Stimulated activated CD8-positive, alpha-beta memory T cell treated with anti-CD3 and anti-CD28 coated beads, Interleukin-7, amount 100 ng/mL, for 4 hours (primary cell): Measurements from ENCODE around the gene ZNF554.

Experiments
- DNase-seq, 2 donors: peaks; one replicate each; pipeline ENCODE4 v3.0.0-alpha.2; 2020; ENCODE audit warnings: low read depth in 2 of 2

The ZNF554 gene

DNA sequence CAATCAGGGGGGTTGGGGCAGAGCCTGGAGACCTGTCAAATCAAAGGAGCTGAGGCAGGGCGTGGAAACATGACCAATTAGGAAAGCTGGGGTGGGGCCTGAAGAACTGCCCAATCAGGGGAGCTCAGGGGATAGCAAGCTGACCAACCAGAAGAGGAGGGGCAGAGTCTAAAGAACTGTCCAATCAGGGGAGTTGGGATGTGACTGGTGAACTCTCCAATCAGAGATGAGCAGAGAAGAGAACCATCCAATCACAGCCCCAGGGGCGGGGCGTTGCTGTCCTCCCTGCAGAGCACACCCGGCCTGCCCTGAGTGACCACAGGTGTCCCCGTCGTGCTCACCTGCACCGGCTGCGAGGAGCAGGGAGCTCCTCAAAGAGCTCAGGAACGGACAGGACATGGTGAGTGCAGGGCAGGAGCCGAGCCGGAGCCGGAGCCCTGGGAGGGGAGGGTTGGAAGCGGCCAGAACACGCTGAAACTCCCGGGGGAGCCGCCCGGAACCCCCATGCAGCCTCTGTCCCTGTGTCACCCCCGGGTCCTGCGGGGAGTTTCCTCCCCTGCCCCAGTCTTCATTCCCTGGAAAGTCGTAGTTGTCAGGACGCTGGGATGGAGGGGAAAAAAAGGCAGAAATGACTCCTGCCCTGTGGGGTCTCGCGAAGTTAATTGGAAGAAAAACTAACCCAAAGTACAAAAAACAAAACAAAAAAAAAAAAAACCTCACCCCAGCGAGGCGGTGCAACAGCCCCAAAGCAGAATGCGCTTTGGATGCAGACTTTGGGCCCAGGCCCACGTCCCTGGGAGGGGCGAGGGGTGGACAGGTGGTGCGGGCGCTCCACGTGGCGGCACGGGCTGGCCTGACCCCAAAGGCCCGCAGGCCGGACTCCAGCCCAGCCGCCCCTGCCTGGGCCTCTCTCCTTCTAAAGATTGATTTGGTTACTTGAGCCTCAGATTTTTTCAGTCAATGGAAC lies 47.6 kb downstream of the ZNF554 start, which contains the start of gene ZNF556:
ZNF556 (plus strand) TSS at position 311 of the 967 bp plus-strand sequence; CDS start at position 398, 87 bp downstream.
- no peak for DNase-seq

DNA sequence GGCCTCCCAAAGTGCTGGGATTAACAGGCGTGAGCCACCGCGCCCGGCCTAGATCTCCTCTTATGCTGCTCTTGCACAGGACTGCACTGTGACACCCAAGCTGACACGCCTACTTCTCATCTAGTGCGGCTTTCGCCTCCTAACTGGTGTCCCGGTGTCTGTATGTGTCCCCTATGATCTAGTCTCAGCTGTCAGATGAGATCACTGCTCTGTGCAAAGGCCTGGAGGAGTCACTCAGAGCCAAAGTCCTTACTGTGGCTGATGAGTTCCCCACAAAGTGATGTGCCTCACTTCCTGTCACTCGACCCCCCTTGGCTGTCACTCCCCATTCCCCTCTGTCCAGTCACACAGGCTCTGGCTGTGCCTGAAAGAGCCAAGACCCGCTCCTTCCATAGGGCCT lies 50.0 kb downstream of the ZNF554 start:
- DNase-seq, result no peak

DNA sequence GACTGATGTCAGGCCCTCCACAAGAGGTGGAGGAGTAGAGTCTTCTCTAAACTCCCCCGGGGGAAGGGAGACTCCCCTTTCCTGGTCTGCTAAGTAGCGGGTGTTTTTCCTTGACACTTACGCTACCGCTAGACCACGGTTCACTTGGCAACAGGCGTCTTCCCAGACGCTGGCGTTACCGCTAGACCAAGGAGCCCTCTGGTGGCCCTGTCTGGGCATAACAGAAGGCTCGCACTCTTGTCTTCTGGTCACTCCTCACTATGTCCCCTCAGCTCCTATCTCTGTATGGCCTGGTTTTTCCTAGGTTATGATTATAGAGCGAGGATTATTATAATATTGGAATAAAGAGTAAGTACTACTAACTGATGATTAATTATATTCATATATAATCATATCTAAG lies 52.5 kb downstream of the ZNF554 start:
- DNase-seq, result peak in 1 of 2 donors; percentile 7

DNA sequence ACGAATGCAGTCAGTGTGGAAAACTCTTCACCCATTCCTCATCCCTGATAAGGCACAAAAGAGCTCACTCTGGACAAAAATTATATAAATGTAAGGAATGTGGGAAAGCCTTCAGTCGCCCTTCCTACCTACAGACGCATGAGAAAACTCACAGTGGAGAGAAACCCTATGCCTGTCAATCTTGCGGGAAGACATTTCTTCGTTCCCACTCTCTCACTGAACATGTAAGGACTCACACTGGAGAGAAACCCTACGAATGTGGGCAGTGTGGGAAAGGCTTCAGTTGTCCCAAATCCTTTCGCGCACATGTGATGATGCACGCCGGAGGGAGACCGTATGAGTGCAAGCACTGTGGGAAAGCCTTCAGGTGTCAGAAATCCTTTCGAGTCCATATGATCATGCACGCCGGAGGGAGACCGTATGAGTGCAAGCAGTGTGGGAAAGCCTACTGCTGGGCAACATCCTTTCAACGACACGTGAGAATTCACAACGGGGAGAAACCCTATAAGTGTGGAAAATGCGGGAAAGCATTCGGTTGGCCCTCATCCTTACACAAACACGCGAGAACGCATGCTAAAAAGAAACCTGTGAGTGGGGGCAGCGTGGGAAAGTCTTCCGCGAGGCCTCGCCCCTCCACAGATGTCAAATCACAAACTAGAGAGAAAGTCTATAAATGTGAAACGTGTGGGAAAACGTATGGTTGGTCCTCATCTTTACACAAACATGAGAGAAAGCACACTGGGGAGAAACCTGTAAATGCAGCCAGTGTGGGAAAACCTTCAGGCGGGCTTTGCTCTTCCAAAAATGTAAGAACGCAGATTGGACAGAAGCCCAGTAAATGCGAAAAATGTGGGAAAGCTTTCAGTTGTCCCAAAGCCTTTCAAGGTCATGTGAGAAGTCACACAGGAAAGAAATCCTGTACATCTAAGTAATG lies 58.0 kb downstream of the ZNF554 start:
- no peak for DNase-seq

DNA sequence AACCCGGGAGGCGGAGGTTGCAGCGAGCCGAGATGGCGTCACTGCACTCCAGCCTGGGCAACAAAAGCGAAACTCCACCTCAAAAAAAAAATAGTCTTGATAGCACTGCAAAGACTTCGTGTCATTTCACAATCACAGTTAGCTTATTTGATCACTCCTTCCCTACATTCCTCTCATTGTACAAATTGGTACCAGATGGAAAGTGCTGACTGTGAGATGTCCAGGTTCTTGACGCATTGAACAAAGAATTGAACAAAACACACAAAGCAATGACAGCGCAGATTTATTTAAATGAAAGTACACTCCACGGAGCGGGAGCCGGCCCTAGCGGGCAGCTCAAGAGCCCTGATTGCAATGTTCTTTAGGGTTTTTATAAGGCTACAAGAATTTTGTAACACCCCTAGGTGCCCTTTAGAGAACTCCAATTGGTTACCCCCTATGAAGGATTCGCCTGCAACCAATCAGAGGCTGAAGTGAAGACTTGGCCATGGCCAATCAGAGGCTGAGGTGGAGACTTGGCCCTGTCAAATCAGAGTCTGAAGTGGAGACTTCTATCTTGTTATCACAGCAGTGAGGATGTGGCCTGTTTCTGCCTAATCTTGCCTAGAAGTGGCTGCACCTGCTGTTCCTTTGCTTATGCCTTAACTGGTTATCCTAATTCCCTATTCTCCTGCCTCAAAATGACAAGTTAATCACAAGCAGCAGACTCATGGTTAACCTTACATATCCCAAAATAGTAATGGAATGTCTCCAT lies 64.2 kb downstream of the ZNF554 start:
- no peak for DNase-seq

DNA sequence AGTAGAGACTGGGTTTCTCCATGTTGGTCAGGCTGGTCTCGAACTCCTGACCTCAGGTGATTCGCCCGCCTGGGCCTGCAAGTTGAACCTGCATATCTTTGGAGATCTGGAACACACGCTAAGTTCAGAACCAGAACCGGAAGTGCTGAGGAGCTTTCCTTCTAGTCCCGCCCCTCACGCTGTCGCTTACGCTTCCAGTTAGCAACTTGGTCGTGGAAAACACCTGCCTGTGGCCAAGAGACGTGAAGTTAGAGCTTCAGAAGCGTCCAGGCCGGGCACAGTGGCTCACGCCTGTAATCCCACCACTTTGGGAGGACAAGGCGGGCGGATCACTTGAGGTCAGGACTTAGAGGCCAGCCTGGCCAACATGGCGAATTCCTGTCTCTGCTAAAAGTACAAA lies 66.1 kb downstream of the ZNF554 start:
- DNase-seq, result no peak
